C4-2B (cell line): ENCODE results near the gene SCAP.

Experiments used
- H3K27ac ChIP-seq: fragments of 450-650 bp; 2 replicates; pipeline ENCODE4 v1.5.1; 2017
- ZFX ChIP-seq: fragments of 450-650 bp; IDR thresholded peaks from 2 replicates; pipeline ENCODE4 v1.6.1; 2017
- TF ChIP-seq, protein P1 (sequence below): fragments of 450-650 bp; conservative IDR thresholded peaks from 2 replicates; pipeline ENCODE4 v1.5.1; 2017; ENCODE audit warnings: mild to moderate bottlenecking

The SCAP gene

DNA sequence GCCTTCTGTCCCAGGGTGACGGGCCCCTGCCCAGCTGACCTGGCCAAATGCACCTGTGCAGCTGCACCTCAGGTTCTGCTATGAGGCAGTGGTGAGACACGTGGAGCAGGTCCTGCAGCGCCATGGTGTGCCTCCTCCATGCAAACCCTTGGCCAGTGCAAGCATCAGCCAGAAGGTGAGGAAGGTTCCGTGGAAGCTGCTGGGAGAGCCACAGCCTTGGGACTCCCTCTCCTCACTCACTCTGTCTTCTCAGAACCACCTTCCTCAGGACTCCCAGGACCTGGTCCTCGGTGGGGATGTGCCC is 63.3 kb downstream of the SCAP start:
- H3K27ac ChIP-seq: no peak overlapping the region
- TF ChIP-seq, protein P1, sequence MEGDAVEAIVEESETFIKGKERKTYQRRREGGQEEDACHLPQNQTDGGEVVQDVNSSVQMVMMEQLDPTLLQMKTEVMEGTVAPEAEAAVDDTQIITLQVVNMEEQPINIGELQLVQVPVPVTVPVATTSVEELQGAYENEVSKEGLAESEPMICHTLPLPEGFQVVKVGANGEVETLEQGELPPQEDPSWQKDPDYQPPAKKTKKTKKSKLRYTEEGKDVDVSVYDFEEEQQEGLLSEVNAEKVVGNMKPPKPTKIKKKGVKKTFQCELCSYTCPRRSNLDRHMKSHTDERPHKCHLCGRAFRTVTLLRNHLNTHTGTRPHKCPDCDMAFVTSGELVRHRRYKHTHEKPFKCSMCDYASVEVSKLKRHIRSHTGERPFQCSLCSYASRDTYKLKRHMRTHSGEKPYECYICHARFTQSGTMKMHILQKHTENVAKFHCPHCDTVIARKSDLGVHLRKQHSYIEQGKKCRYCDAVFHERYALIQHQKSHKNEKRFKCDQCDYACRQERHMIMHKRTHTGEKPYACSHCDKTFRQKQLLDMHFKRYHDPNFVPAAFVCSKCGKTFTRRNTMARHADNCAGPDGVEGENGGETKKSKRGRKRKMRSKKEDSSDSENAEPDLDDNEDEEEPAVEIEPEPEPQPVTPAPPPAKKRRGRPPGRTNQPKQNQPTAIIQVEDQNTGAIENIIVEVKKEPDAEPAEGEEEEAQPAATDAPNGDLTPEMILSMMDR: no peak
- no peak for TF ChIP-seq ZFX

DNA sequence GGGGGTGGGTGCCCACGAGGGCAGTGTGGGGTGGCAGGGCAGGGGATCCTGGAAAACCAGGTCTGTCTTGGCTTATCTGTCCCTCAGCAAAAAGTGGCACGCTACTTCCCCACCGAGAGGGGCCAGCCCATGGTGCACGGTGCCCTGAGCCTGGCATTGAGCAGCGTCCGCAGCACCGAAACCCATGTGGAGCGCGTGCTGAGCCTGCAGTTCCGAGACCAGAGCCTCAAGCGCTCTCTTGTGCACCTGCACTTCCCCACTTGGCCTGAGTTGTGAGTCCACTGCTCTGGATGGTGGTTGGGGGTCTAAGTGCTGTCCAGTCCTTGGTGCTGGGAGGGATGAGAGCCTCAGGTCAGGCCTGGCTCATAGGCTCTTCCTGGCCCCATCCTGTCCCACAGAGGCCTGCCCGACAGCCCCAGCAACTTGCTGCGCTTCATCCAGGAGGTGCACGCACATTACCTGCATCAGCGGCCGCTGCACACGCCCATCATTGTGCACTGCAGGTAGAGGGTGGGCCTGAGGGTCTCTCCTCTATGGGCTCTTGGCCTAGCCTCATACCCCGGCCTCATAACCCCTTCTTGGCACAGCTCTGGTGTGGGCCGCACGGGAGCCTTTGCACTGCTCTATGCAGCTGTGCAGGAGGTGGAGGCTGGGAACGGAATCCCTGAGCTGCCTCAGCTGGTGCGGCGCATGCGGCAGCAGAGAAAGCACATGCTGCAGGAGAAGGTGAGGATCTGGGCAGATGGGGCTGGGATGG is 63.9 kb downstream of the SCAP start:
- no peak for TF ChIP-seq ZFX
- TF ChIP-seq, protein P1: no peak
- no peak overlapping the region for H3K27ac ChIP-seq

DNA sequence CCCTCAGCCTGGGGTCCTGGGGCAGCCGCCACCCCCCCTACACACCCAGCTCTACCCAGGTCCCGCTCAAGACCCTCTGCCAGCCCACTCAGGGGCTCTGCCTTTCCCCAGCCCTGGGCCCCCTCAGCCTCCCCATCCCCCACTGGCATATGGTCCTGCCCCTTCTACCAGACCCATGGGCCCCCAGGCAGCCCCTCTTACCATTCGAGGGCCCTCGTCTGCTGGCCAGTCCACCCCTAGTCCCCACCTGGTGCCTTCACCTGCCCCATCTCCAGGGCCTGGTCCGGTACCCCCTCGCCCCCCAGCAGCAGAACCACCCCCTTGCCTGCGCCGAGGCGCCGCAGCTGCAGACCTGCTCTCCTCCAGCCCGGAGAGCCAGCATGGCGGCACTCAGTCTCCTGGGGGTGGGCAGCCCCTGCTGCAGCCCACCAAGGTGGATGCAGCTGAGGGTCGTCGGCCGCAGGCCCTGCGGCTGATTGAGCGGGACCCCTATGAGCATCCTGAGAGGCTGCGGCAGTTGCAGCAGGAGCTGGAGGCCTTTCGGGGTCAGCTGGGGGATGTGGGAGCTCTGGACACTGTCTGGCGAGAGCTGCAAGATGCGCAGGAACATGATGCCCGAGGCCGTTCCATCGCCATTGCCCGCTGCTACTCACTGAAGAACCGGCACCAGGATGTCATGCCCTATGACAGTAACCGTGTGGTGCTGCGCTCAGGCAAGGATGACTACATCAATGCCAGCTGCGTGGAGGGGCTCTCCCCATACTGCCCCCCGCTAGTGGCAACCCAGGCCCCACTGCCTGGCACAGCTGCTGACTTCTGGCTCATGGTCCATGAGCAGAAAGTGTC is 64.7 kb downstream of the SCAP start:
- H3K27ac ChIP-seq: no peak overlapping the region
- no peak for TF ChIP-seq ZFX
- TF ChIP-seq, protein P1: no peak

DNA sequence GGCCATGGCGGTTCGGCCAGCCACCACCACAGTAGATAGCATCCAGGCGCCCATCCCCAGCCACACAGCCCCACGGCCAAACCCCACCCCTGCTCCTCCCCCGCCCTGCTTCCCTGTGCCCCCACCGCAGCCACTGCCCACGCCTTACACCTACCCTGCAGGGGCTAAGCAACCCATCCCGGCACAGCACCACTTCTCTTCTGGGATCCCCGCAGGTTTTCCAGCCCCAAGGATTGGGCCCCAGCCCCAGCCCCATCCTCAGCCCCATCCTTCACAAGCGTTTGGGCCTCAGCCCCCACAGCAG is 65.4 kb downstream of the SCAP start:
- TF ChIP-seq, protein P1: no peak
- no peak for TF ChIP-seq ZFX
- H3K27ac ChIP-seq: no peak overlapping the region

DNA sequence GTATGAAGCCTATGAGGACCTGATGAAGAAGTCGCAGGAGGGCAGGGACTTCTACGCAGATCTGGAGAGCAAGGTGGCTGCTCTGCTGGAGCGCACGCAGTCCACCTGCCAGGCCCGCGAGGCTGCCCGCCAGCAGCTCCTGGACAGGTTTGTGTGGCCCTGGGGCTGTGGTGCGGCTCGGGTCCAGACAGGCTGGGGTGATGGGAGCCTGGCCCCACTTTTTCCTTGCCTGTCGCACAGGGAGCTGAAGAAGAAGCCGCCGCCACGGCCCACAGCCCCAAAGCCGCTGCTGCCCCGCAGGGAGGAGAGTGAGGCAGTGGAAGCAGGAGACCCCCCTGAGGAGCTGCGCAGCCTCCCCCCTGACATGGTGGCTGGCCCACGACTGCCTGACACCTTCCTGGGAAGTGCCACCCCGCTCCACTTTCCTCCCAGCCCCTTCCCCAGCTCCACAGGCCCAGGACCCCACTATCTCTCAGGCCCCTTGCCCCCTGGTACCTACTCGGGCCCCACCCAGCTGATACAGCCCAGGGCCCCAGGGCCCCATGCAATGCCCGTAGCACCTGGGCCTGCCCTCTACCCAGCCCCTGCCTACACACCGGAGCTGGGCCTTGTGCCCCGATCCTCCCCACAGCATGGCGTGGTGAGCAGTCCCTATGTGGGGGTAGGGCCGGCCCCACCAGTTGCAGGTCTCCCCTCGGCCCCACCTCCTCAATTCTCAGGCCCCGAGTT is 65.9 kb downstream of the SCAP start:
- TF ChIP-seq ZFX: no peak
- TF ChIP-seq, protein P1: no peak

DNA sequence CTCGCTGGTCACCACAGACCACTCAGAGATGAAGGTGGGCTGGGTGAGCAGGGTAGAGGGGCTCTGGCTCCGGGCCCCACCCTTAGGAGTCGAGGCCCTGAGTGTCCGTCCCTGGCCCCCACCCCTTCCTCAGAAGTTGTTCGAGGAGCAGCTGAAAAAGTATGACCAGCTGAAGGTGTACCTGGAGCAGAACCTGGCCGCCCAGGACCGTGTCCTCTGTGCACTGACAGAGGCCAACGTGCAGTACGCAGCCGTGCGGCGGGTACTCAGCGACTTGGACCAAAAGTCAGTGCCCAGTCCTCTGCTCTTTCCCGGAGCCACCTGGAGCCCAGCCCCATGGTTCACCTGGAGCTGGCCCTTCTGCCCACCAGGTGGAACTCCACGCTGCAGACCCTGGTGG is 66.5 kb downstream of the SCAP start:
- no peak for TF ChIP-seq ZFX
- no peak overlapping the region for H3K27ac ChIP-seq

More for the DNA sequence above, 65.9 kb downstream of the SCAP start:
- no peak overlapping the region for H3K27ac ChIP-seq

DNA sequence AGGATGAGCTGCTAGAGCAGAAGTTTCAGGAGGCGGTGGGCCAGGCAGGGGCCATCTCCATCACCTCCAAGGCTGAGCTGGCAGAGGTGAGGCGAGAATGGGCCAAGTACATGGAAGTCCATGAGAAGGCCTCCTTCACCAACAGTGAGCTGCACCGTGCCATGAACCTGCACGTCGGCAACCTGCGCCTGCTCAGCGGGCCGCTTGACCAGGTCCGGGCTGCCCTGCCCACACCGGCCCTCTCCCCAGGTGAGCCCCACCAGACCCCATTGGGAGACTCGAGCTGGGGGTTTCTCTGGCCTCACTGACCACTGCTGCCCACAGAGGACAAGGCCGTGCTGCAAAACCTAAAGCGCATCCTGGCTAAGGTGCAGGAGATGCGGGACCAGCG is 66.9 kb downstream of the SCAP start:
- no peak overlapping the region for H3K27ac ChIP-seq
- TF ChIP-seq ZFX: no peak
- TF ChIP-seq, protein P1: no peak
